ENCODE measurements around the gene NDE1. TPM values are rescaled to one million over a fixed set of nuclear protein-coding genes. Genes with fewer than 3 reads are reported as not detected.

NDE1 gene
- total RNA-seq, 2 donors from 2014 or later: 60.5 to 69.2 TPM

DNA sequence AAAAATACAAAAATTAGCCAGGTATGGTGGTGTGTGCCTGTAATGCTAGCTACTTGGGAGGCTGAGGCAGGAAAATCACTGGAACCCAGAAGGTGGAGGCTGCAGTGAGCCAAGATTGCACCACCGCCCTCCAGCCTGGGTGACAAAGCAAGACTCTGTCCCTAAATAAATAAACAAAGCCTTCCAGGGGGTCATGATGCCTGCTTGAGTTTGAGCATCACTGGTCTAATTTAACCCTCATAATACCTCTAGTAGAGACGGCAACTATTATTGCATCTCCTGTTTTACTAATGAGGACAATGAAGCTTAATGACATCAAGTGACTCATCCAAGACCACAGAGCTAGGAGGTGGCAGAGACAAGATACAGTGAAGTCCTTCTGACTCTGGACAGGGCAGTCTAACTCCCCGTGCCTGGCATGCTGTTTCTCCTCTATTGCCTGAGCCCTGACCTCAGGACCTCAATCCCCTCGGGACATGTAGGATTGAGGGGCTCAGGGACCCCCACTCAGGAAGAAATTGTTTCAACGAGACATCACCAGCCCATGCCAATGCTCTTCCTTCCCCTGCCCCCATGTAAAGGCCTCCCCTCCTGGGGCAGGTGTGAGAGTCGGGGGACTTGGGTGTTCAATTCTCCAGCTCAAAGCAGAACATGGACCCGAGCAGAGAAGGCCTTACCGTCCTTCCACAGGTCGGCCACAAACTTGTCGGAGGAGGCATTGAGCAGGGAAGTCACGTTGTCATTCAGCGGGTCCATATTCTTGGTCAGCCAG, 102.9 kb downstream of the NDE1 start:
- Mint-ChIP-seq H3K27me3 (ENCODE audit: insufficient read depth) (peaks cover 4% of the 10 kb centered on the region), H3K4me3 (no peak overlapping the region), H3K9me3 (no peaks in the 10 kb centered on the region), H3K4me1 (no peaks in the 10 kb centered on the region), H3K36me3 (ENCODE audit: low read depth) (no peaks in the 10 kb centered on the region), H3K27ac (no peak overlapping the region)
- H3K9ac ChIP-seq (ENCODE audit: extremely low read depth, low read length, poor library complexity, severe bottlenecking): no peak overlapping the region
- DNase-seq: no peak
- TF ChIP-seq, protein P1, sequence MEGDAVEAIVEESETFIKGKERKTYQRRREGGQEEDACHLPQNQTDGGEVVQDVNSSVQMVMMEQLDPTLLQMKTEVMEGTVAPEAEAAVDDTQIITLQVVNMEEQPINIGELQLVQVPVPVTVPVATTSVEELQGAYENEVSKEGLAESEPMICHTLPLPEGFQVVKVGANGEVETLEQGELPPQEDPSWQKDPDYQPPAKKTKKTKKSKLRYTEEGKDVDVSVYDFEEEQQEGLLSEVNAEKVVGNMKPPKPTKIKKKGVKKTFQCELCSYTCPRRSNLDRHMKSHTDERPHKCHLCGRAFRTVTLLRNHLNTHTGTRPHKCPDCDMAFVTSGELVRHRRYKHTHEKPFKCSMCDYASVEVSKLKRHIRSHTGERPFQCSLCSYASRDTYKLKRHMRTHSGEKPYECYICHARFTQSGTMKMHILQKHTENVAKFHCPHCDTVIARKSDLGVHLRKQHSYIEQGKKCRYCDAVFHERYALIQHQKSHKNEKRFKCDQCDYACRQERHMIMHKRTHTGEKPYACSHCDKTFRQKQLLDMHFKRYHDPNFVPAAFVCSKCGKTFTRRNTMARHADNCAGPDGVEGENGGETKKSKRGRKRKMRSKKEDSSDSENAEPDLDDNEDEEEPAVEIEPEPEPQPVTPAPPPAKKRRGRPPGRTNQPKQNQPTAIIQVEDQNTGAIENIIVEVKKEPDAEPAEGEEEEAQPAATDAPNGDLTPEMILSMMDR (conservative IDR thresholded peaks at IDR 0.05): no peak
- H3K4me3 ChIP-seq (ENCODE audit: low read length): no peak overlapping the region
- no peaks in the 10 kb centered on the region for H3K9me3 ChIP-seq (ENCODE audit: control insufficient read depth, low read length)
- H3K27ac ChIP-seq (ENCODE audit: low read depth, low read length): no peak overlapping the region
- WGBS, 2 experiments (ENCODE audit: insufficient coverage in 1 of 2, insufficient read length in 1 of 2): 88 to 89% methylated on average over 6 to 12 of the region's 12 CpGs
- H3K4me1 ChIP-seq (ENCODE audit: control insufficient read depth, insufficient read depth, low read length): no peaks in the 10 kb centered on the region
- H3K27me3 ChIP-seq (ENCODE audit: control insufficient read depth, insufficient read depth, low read length, poor library complexity, severe bottlenecking): no peaks in the 10 kb centered on the region
- no peaks in the 10 kb centered on the region for H3K36me3 ChIP-seq (ENCODE audit: control insufficient read depth, insufficient read depth, low read length)

DNA sequence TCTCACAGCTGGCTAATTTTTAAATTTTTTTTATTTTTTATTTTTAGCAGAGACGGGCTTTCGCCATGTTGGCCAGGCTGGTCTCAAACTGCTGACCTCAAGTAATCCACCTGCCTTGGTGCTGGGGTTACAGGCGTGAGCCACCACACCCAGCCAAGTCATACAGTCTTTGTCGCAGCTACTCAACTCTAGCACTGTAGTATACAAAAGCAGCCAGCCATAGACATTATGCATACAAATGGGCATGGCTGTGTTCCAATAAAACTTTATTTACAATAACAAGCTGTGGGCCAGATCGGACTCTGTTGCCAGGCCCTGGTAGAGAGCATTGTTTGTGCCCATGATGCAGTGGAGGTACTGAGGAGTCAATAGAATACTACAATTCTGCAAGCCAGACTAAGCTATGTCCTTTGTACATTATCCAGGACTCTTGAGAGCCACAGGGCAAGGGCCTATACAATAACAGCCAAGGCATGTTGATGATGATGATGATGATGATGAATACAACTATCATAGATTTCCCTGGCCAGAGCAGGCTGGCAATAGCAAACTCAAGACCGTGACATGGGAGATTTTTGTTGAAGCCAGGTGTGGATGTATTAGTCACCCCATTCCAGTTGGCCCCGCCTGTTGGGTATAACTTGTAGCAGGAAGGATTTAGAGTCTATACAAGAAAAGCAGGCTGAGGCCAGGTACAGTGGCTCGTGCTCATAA, 104.9 kb downstream of the NDE1 start:
- TF ChIP-seq, protein P1 (conservative IDR thresholded peaks at IDR 0.05): no peak
- Mint-ChIP-seq H3K27ac (no peak overlapping the region), H3K9me3 (no peaks in the 10 kb centered on the region), H3K4me1 (no peaks in the 10 kb centered on the region), H3K36me3 (ENCODE audit: low read depth) (no peaks in the 10 kb centered on the region), H3K4me3 (no peak overlapping the region), H3K27me3 (ENCODE audit: insufficient read depth) (peaks cover 8% of the 10 kb centered on the region)
- H3K36me3 ChIP-seq (ENCODE audit: control insufficient read depth, insufficient read depth, low read length): no peaks in the 10 kb centered on the region
- DNase-seq: no peak
- no peak overlapping the region for H3K27ac ChIP-seq (ENCODE audit: low read depth, low read length)
- no peaks in the 10 kb centered on the region for H3K4me1 ChIP-seq (ENCODE audit: control insufficient read depth, insufficient read depth, low read length)
- WGBS, 2 experiments (ENCODE audit: insufficient coverage in 1 of 2, insufficient read length in 1 of 2): 90 to 93% methylated on average over 4 to 8 of the region's 8 CpGs
- H3K9ac ChIP-seq (ENCODE audit: extremely low read depth, low read length, poor library complexity, severe bottlenecking): no peak overlapping the region
- no peak overlapping the region for H3K4me3 ChIP-seq (ENCODE audit: low read length)
- H3K9me3 ChIP-seq (ENCODE audit: control insufficient read depth, low read length): no peaks in the 10 kb centered on the region
- no peaks in the 10 kb centered on the region for H3K27me3 ChIP-seq (ENCODE audit: control insufficient read depth, insufficient read depth, low read length, poor library complexity, severe bottlenecking)

GRCh38 chr16:15757077-15757386, 107.0 kb downstream of the NDE1 start:
- Histone ChIP-seq H3K27me3 (ENCODE audit: control insufficient read depth, insufficient read depth, low read length, poor library complexity, severe bottlenecking) (no peaks in the 10 kb centered on the region), H3K9ac (ENCODE audit: extremely low read depth, low read length, poor library complexity, severe bottlenecking) (no peak overlapping the region), H3K27ac (ENCODE audit: low read depth, low read length) (no peak overlapping the region), H3K4me1 (ENCODE audit: control insufficient read depth, insufficient read depth, low read length) (no peaks in the 10 kb centered on the region), H3K4me3 (ENCODE audit: low read length) (no peak overlapping the region), H3K9me3 (ENCODE audit: control insufficient read depth, low read length) (no peaks in the 10 kb centered on the region), H3K36me3 (ENCODE audit: control insufficient read depth, insufficient read depth, low read length) (no peaks in the 10 kb centered on the region)
- DNase-seq: no peak
- no peaks in the 10 kb centered on the region for H3K36me3 Mint-ChIP-seq (ENCODE audit: low read depth)
- TF ChIP-seq, protein P1 (conservative IDR thresholded peaks at IDR 0.05): no peak
- no peak overlapping the region for H3K4me3 Mint-ChIP-seq
- H3K9me3 Mint-ChIP-seq: no peaks in the 10 kb centered on the region
- 72 to 80% methylated on average over 9 to 10 of the region's 10 CpGs for WGBS, 2 experiments (ENCODE audit: insufficient coverage in 1 of 2, insufficient read length in 1 of 2)
- H3K27me3 Mint-ChIP-seq (ENCODE audit: insufficient read depth): peaks cover 16% of the 10 kb centered on the region
- no peaks in the 10 kb centered on the region for H3K4me1 Mint-ChIP-seq
- H3K27ac Mint-ChIP-seq: no peak overlapping the region
